Measurements from ENCODE around the gene GRIN2C.
A peak's percentile ranks its signal among the peaks of the same experiment; 100 is the strongest.

GRIN2C gene

DNA sequence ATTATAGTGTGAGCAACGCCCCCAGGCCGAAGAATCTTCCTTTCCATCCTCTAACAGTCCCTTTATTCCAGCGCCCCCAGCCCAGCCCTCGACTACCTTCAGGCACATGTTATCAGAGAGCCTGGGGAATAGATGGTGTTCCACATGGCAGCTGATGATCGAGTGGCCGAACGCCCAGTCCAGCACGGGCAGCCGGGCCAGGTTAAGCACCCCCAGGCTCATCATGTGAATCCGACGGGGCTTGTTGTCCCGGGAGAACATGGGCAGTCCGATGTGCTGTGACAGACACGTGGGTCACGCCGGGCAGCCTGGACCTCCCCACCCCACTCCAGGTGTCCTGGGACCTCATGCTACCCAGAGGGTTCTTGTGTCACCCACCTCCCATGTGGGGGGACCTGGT, 19.6 kb upstream of the GRIN2C start:
- no peak overlapping the region for H2BK5ac ChIP-seq (ENCODE audit: low read length)
- H3K27me3 ChIP-seq (ENCODE audit: control insufficient read depth in 3 of 3, insufficient read depth in 3 of 3, low read depth in 1 of 3, low read length in 3 of 3), result peaks cover 0 to 69% (median 0%) of the 10 kb centered on the region in 3 experiments
- no peak overlapping the region for H3K4ac ChIP-seq (ENCODE audit: low read length)
- H3K18ac ChIP-seq (ENCODE audit: low read length), result no peak overlapping the region
- no peak overlapping the region for H3K4me3 ChIP-seq (ENCODE audit: low read length in 2 of 2)
- H4K91ac ChIP-seq (ENCODE audit: low read depth, low read length, poor library complexity), result no peak overlapping the region
- H3K9ac ChIP-seq (ENCODE audit: low read depth, low read length, poor library complexity), result no peak overlapping the region
- peaks cover 0 to 7% of the 10 kb centered on the region in 2 donors for H3K4me1 ChIP-seq (ENCODE audit: control insufficient read depth in 2 of 2, insufficient read depth in 1 of 2, low read depth in 1 of 2, low read length in 2 of 2)
- no peak for DNase-seq (ENCODE audit: low spot score)
- no CpG with 5 or more reads among the region's 16 CpGs for WGBS, 2 donors (ENCODE audit: extremely low coverage in 2 of 2, insufficient read length in 2 of 2, insufficient replicate concordance in 1 of 2)
- H2BK12ac ChIP-seq (ENCODE audit: low read length), result no peak overlapping the region
- H2AK5ac ChIP-seq (ENCODE audit: low read depth, low read length), result no peak overlapping the region
- no peaks in the 10 kb centered on the region for H3K36me3 ChIP-seq (replicated peaks in 1 of 2; ENCODE audit: control insufficient read depth in 2 of 2, insufficient read depth in 2 of 2, low read length in 2 of 2)
- no peaks in the 10 kb centered on the region for H3K9me3 ChIP-seq (replicated peaks in 1 of 2; ENCODE audit: control insufficient read depth in 2 of 2, insufficient read depth in 1 of 2, low read depth in 1 of 2, low read length in 2 of 2)
- H2AFZ ChIP-seq (ENCODE audit: low read length), result no peak overlapping the region
- H2BK120ac ChIP-seq (ENCODE audit: low read depth, low read length), result no peak overlapping the region
- H3K79me1 ChIP-seq (ENCODE audit: low read depth, low read length), result no peaks in the 10 kb centered on the region
- no peak overlapping the region for H2BK15ac ChIP-seq (ENCODE audit: low read length)
- no peak overlapping the region for H3K14ac ChIP-seq (ENCODE audit: low read length)
- no peak overlapping the region for H3K23ac ChIP-seq (ENCODE audit: low read depth, low read length, poor library complexity)
- no peak overlapping the region for H3K4me2 ChIP-seq (ENCODE audit: insufficient read depth, low read length, poor library complexity, severe bottlenecking)
- no peak overlapping the region for H4K8ac ChIP-seq (ENCODE audit: low read depth, low read length)
- H3K27ac ChIP-seq (replicated peaks; ENCODE audit: low read length), result no peak overlapping the region

DNA sequence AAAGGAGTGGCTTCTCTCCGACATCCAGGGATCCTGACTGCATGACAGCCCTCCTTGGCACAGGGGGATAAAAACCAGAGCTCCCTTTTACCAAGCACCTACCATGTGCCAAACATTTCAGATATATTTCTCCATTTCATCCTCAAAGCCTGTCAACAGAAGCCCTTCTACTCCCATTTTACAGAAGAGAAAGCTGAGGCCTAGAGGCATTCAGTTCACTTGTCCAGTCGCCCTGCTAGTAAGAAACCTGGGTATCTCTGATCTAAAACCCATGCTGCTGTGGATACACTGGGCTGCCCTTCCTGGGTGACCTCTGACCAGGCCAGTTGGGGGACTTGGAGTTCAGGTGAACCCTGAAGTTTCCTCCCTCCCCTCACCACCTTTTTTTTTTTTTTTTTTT, 19.0 kb upstream of the GRIN2C start:
- Histone ChIP-seq H3K18ac (ENCODE audit: low read length) (no peak overlapping the region), H2BK15ac (ENCODE audit: low read length) (peak overlapping the region; percentile 14), H3K4me2 (ENCODE audit: insufficient read depth, low read length, poor library complexity, severe bottlenecking) (no peak overlapping the region), H3K14ac (ENCODE audit: low read length) (no peak overlapping the region), H3K4ac (ENCODE audit: low read length) (no peak overlapping the region), H3K27ac (replicated peaks; ENCODE audit: low read length) (no peak overlapping the region), H3K4me1 (ENCODE audit: control insufficient read depth in 2 of 2, insufficient read depth in 1 of 2, low read depth in 1 of 2, low read length in 2 of 2) (peaks cover 4 to 9% of the 10 kb centered on the region in 2 donors), H2AFZ (ENCODE audit: low read length) (no peak overlapping the region), H2BK12ac (ENCODE audit: low read length) (no peak overlapping the region), H3K9ac (ENCODE audit: low read depth, low read length, poor library complexity) (no peak overlapping the region), H3K79me1 (ENCODE audit: low read depth, low read length) (no peaks in the 10 kb centered on the region), H2BK5ac (ENCODE audit: low read length) (no peak overlapping the region), H4K91ac (ENCODE audit: low read depth, low read length, poor library complexity) (no peak overlapping the region), H3K23ac (ENCODE audit: low read depth, low read length, poor library complexity) (no peak overlapping the region), H4K8ac (ENCODE audit: low read depth, low read length) (no peak overlapping the region), H3K36me3 (replicated peaks in 1 of 2; ENCODE audit: control insufficient read depth in 2 of 2, insufficient read depth in 2 of 2, low read length in 2 of 2) (no peaks in the 10 kb centered on the region), H3K4me3 (ENCODE audit: low read length in 2 of 2) (no peak overlapping the region), H2BK120ac (ENCODE audit: low read depth, low read length) (no peak overlapping the region), H2AK5ac (ENCODE audit: low read depth, low read length) (peak overlapping the region; percentile 43), H3K9me3 (replicated peaks in 1 of 2; ENCODE audit: control insufficient read depth in 2 of 2, insufficient read depth in 1 of 2, low read depth in 1 of 2, low read length in 2 of 2) (no peaks in the 10 kb centered on the region), H3K27me3 (ENCODE audit: control insufficient read depth in 3 of 3, insufficient read depth in 3 of 3, low read depth in 1 of 3, low read length in 3 of 3) (peaks cover 0 to 65% (median 0%) of the 10 kb centered on the region in 3 experiments)
- no CpG with 5 or more reads among the region's 2 CpGs for WGBS, 2 donors (ENCODE audit: extremely low coverage in 2 of 2, insufficient read length in 2 of 2, insufficient replicate concordance in 1 of 2)
- no peak for DNase-seq (ENCODE audit: low spot score)

DNA sequence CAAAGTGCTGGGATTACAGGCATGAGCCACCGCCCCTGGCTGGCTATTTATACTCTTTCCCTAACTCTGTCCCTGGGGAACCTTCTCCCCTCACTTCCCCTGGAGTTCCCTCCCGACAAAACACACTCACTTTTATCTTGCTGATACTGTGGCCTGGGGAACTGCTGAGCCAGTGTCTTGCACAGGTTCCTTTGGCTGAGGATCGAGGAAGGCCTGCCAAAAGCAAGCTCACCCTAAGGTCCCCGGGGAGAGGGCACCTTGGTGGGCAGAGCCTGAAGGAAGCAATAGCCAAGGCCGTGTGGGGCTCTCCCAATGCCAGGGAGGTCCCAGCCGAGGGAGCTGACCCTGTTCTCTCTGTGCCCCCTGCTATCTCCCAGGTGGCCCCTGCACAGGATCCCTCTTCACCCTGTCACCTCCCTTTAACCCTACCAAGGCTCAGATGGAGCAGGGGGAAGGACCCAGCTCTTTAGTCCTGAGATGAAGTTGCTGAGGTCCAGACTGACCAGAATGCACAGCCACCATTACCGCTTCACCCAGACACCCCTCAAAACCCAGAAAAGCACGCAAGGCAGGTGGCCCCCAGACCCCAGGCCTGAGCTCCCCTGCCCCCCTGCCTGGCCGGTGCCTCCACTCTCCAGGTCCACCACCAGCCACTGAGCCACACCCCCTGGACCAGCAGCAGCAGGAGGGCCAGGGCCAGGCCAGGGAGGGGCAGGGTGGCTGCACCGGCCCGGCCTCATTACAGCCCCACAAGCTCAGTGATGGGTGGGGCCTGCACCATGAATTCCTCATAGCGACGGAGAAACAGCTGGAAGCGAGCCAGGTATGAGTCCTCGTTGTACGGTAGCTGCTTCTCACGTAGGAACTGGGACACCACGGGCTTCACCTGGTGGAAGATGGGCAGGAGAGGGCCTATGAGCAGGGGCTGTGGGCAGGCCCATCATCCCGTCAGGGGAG, 18.2 kb upstream of the GRIN2C start:
- no CpG with 5 or more reads among the region's 19 CpGs for WGBS, 2 donors (ENCODE audit: extremely low coverage in 2 of 2, insufficient read length in 2 of 2, insufficient replicate concordance in 1 of 2)
- Histone ChIP-seq H4K8ac (ENCODE audit: low read depth, low read length) (no peak overlapping the region), H3K4me1 (ENCODE audit: control insufficient read depth in 2 of 2, insufficient read depth in 1 of 2, low read depth in 1 of 2, low read length in 2 of 2) (peaks cover 4 to 8% of the 10 kb centered on the region in 2 donors), H2BK15ac (ENCODE audit: low read length) (peak overlapping the region; percentile 14), H3K4me2 (ENCODE audit: insufficient read depth, low read length, poor library complexity, severe bottlenecking) (no peak overlapping the region), H2BK5ac (ENCODE audit: low read length) (no peak overlapping the region), H3K4ac (ENCODE audit: low read length) (no peak overlapping the region), H2BK12ac (ENCODE audit: low read length) (no peak overlapping the region), H3K4me3 (ENCODE audit: low read length in 2 of 2) (no peak overlapping the region), H3K27me3 (ENCODE audit: control insufficient read depth in 3 of 3, insufficient read depth in 3 of 3, low read depth in 1 of 3, low read length in 3 of 3) (peaks cover 0 to 59% (median 0%) of the 10 kb centered on the region in 3 experiments), H3K23ac (ENCODE audit: low read depth, low read length, poor library complexity) (peak overlapping the region; percentile 34), H2BK120ac (ENCODE audit: low read depth, low read length) (no peak overlapping the region), H3K36me3 (replicated peaks in 1 of 2; ENCODE audit: control insufficient read depth in 2 of 2, insufficient read depth in 2 of 2, low read length in 2 of 2) (no peaks in the 10 kb centered on the region), H3K18ac (ENCODE audit: low read length) (no peak overlapping the region), H4K91ac (ENCODE audit: low read depth, low read length, poor library complexity) (no peak overlapping the region), H3K9ac (ENCODE audit: low read depth, low read length, poor library complexity) (peak overlapping the region; percentile 9), H3K79me1 (ENCODE audit: low read depth, low read length) (no peaks in the 10 kb centered on the region), H3K27ac (replicated peaks; ENCODE audit: low read length) (no peak overlapping the region), H3K9me3 (replicated peaks in 1 of 2; ENCODE audit: control insufficient read depth in 2 of 2, insufficient read depth in 1 of 2, low read depth in 1 of 2, low read length in 2 of 2) (no peaks in the 10 kb centered on the region), H2AFZ (ENCODE audit: low read length) (no peak overlapping the region), H3K14ac (ENCODE audit: low read length) (no peak overlapping the region), H2AK5ac (ENCODE audit: low read depth, low read length) (peak overlapping the region; percentile 43)
- no peak for DNase-seq (ENCODE audit: low spot score)

DNA sequence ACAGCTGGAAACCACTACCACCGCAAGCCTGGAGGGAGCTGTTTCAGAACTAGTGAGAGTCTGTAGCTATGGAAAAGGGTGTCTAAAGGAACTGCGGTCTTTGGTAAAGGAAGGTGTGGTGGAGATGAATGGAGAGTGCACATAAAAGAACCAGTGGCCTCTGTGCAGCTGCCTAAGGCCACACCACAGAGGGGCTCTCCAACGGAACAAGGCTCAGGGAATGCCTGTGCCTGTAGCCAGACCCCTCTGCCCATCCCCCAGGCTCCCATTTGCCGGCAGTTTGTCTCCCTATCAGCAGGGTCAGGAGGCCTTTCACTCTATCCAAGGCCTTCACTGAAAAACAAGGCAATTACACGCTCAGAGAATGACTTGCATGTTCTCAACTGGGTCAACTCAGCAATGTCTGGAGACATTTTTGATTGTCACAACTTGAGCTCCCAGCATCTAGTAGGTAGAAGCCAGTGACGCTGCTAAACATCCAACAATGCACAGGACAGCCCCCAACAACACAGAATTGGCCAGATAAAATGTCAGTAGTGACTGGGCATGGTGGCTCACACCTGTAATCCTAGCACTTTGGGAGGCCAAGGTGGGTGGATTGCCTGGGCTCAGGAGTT, 16.4 kb upstream of the GRIN2C start:
- no peak for DNase-seq (ENCODE audit: low spot score)
- H2BK5ac ChIP-seq (ENCODE audit: low read length), result no peak overlapping the region
- no peak overlapping the region for H4K8ac ChIP-seq (ENCODE audit: low read depth, low read length)
- no peak overlapping the region for H3K27ac ChIP-seq (replicated peaks; ENCODE audit: low read length)
- no peak overlapping the region for H3K4ac ChIP-seq (ENCODE audit: low read length)
- peaks cover 12 to 13% of the 10 kb centered on the region in 2 donors for H3K4me1 ChIP-seq (ENCODE audit: control insufficient read depth in 2 of 2, insufficient read depth in 1 of 2, low read depth in 1 of 2, low read length in 2 of 2)
- H3K4me3 ChIP-seq (ENCODE audit: low read length in 2 of 2), result no peak overlapping the region
- H3K79me1 ChIP-seq (ENCODE audit: low read depth, low read length), result peaks cover 4% of the 10 kb centered on the region
- no peaks in the 10 kb centered on the region for H3K9me3 ChIP-seq (replicated peaks in 1 of 2; ENCODE audit: control insufficient read depth in 2 of 2, insufficient read depth in 1 of 2, low read depth in 1 of 2, low read length in 2 of 2)
- H3K18ac ChIP-seq (ENCODE audit: low read length), result no peak overlapping the region
- no peak overlapping the region for H3K9ac ChIP-seq (ENCODE audit: low read depth, low read length, poor library complexity)
- no peak overlapping the region for H3K23ac ChIP-seq (ENCODE audit: low read depth, low read length, poor library complexity)
- peak overlapping the region; percentile 58 for H2AFZ ChIP-seq (ENCODE audit: low read length)
- peaks cover 0 to 47% (median 0%) of the 10 kb centered on the region in 3 experiments for H3K27me3 ChIP-seq (ENCODE audit: control insufficient read depth in 3 of 3, insufficient read depth in 3 of 3, low read depth in 1 of 3, low read length in 3 of 3)
- H3K14ac ChIP-seq (ENCODE audit: low read length), result no peak overlapping the region
- no peak overlapping the region for H3K4me2 ChIP-seq (ENCODE audit: insufficient read depth, low read length, poor library complexity, severe bottlenecking)
- whole genome bisulfite sequencing, 2 donors (ENCODE audit: extremely low coverage in 2 of 2, insufficient read length in 2 of 2, insufficient replicate concordance in 1 of 2), result no CpG with 5 or more reads among the region's 6 CpGs
- H2BK12ac ChIP-seq (ENCODE audit: low read length), result no peak overlapping the region
- no peak overlapping the region for H2BK120ac ChIP-seq (ENCODE audit: low read depth, low read length)
- H3K36me3 ChIP-seq (replicated peaks in 1 of 2; ENCODE audit: control insufficient read depth in 2 of 2, insufficient read depth in 2 of 2, low read length in 2 of 2), result peaks cover 0 to 8% of the 10 kb centered on the region in 2 donors
- no peak overlapping the region for H2BK15ac ChIP-seq (ENCODE audit: low read length)
- no peak overlapping the region for H4K91ac ChIP-seq (ENCODE audit: low read depth, low read length, poor library complexity)
- H2AK5ac ChIP-seq (ENCODE audit: low read depth, low read length), result no peak overlapping the region

Data from neuronal stem cell (in vitro differentiated cells).